GM12892 (cell line): Measurements from ENCODE around the gene PSMC4.

Experiments used
- DNase-seq: peaks from one replicate; pipeline ENCODE4 v3.0.0; 2011; ENCODE audit not compliant: insufficient read length
- FAIRE-seq: peaks from 2 replicates; lab custom pipeline; 2011; peaks lifted over from hg19 to GRCh38; lab: Jason Lieb, UNC
- POLR2A ChIP-seq: IDR thresholded peaks from 2 replicates; pipeline ENCODE4 v1.6.1; 2011; ENCODE audit warnings: low read depth, low read length, control low read depth
- POLR2AphosphoS5 ChIP-seq: IDR thresholded peaks from 2 replicates; pipeline ENCODE4 v1.6.1; 2011; ENCODE audit warnings: low read depth, low read length, control low read depth
- TAF1 ChIP-seq: IDR thresholded peaks from 2 replicates; pipeline ENCODE4 v1.6.1; 2011; ENCODE audit warnings: low read depth, mild to moderate bottlenecking, control low read depth, low read length, borderline replicate concordance

The PSMC4 gene

GRCh38 chr19:39936020-39936419 lies 34.9 kb upstream of the PSMC4 start:
- no peak for DNase-seq
- FAIRE-seq: no peak
- TF ChIP-seq TAF1 (no peak), POLR2AphosphoS5 (no peak), POLR2A (no peak)

DNA sequence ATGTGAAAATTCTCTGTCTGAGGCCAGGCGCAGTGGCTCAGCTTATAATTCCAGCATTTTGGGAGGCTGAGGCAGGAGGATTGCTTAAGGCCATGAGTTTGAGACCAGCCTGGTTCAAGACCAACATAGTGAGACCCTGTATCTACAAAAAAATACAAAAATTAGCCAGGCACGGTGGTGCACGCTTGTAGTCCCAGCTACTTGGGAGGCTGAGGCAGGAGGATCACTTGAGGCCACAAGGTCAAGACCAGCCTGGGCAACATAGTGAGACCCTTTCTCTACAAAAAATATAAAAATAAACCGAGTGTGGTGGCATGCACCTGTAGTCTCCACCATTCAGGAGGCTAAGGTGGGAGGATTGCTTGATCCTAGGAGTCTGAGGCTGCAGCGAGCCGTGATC lies 34.3 kb upstream of the PSMC4 start:
- TF ChIP-seq TAF1: no peak
- TF ChIP-seq POLR2AphosphoS5: no peak
- no peak for TF ChIP-seq POLR2A
- FAIRE-seq: no peak
- DNase-seq: no peak

DNA sequence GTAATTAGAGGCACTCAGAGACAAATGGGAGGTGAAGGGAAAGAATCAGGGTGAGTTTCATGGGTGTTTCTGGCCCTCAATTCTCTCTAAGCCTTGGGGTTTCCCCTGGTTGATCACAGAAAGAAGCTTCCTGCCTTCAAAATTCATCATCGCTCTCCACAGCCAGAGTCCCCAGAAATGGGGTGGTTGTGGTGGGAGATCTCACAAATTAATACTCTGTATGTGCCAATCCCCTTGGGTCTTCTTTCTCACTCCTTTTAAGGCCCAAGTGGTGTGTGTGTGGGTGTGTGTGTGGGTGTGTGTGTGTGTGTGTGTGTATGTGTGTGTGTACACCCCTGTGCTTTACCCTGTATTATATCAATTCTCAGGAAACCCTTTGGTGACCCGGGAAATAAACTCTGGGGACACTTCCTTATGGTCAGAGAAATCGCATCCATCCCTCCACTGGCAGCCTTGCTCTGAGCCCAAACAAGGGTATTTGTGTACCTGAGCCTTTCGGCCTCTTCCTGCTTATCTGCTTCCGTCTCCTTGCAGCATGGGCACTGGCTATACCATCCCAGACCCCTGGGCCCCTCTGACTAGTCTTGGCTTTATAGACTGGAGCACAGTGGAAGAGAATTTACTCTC lies 33.8 kb upstream of the PSMC4 start:
- FAIRE-seq: peak; percentile 64
- TF ChIP-seq TAF1: no peak
- no peak for TF ChIP-seq POLR2A
- no peak for DNase-seq

- FAIRE-seq (no peak), DNase-seq (no peak)
- no peak for TF ChIP-seq POLR2A
- TF ChIP-seq POLR2AphosphoS5: no peak
- no peak for TF ChIP-seq TAF1
Measured at GRCh38 chr19:39937787-39938186, 33.2 kb upstream of the PSMC4 start.

- no peak for FAIRE-seq
- no peak for DNase-seq
- TF ChIP-seq POLR2AphosphoS5: no peak
- TF ChIP-seq TAF1: no peak
- TF ChIP-seq POLR2A: no peak
Measured at GRCh38 chr19:39939556-39939955, 31.4 kb upstream of the PSMC4 start.

GRCh38 chr19:39940221-39940833 lies 30.6 kb upstream of the PSMC4 start:
- FAIRE-seq: no peak
- DNase-seq: no peak
- TF ChIP-seq TAF1 (no peak), POLR2AphosphoS5 (no peak), POLR2A (no peak)

DNA sequence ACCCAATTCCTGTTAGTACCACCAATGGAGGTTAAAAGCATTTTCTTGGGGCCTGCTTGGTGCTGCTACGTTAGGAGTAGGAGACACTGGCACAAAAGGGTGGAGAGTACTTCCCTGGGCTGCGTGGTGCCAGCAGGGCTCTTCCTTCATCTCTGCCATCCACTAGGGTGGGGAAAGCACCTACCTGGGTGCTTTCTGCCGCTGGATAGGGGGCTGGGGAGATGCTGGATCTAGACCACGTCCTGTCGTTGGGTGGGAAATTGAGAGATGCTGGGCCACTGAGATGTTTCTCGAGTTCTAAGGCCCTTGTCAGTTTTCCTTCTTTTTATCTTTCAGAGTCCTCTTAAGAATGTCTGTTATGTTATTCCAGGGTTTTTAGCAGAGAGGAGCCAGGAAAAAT lies 29.8 kb upstream of the PSMC4 start:
- no peak for FAIRE-seq
- no peak for TF ChIP-seq POLR2A
- no peak for TF ChIP-seq TAF1
- no peak for TF ChIP-seq POLR2AphosphoS5
- DNase-seq: no peak

- DNase-seq (no peak), FAIRE-seq (peak; percentile 83)
- TF ChIP-seq TAF1: no peak
Measured at GRCh38 chr19:39941615-39942365, 29.2 kb upstream of the PSMC4 start.

- no peak for TF ChIP-seq TAF1
- DNase-seq (no peak), FAIRE-seq (peak; percentile 5)
Measured at GRCh38 chr19:39942366-39942730, 28.6 kb upstream of the PSMC4 start.

GRCh38 chr19:39943586-39943985 lies 27.4 kb upstream of the PSMC4 start:
- FAIRE-seq: no peak
- DNase-seq: no peak
- TF ChIP-seq POLR2A (no peak), POLR2AphosphoS5 (no peak), TAF1 (no peak)

- no peak for DNase-seq
- no peak for FAIRE-seq
- TF ChIP-seq POLR2A (no peak), POLR2AphosphoS5 (no peak), TAF1 (no peak)
Measured at GRCh38 chr19:39946532-39946931, 24.4 kb upstream of the PSMC4 start.

DNA sequence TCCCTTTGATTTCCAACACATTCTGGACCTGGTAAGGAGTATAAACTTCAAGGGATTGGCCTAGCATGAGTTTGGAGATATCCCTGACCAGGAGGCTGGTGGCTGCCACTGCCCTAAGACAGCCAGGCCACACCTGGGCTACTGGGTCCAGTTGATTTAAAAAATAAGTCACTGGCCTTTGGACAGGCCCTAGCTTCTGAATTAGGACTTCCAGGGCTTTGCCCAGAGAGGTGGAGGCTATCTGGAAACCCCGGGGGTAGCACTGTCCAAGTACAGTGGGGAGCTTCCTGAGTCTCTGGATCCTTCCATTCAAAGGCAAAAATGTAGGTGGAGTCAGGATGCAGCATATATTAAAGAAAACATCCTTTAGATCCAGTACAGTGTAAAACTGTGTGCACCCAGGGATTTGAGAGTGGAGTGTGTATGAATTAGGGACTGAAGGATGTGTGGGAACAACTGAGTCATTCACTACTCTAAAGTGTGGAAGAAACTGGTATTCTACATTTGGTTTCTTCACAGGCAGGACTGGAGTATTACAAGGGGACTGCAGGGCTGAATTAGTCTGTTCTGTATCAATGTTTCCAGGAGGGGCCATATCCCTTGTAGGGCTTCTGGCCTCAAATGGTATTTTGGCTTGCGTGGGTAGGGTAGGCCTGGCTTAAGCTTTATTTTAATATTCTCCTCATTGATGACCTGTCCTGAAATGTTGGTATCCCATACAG lies 21.8 kb upstream of the PSMC4 start:
- DNase-seq (no peak), FAIRE-seq (no peak)

More for the DNA sequence above, 21.8 kb upstream of the PSMC4 start:
- no peak for TF ChIP-seq POLR2AphosphoS5
